ENCODE results near the gene BEST1. TPM values are rescaled to one million over a fixed set of nuclear protein-coding genes. Genes with fewer than 3 reads are reported as not detected.

BEST1 gene
- total and polyA plus RNA-seq, 2 of the 13 experiments (the other 11 are each of a cell fraction or from before 2014, with no cell fraction given) = 0.09 to 0.65 TPM

- no peak for TF ChIP-seq BCLAF1 (IDR thresholded peaks at IDR 0.05)
- no peak for TF ChIP-seq PRDM10 (CRISPR knock-in tag; IDR thresholded peaks at IDR 0.05; ENCODE audit: low read depth)
- no peak for TF ChIP-seq NR0B2 (CRISPR knock-in tag; IDR thresholded peaks at IDR 0.05)
- no peak for TF ChIP-seq MXD1 (CRISPR knock-in tag; IDR thresholded peaks at IDR 0.05)
- no peak for TF ChIP-seq ZNF563 (CRISPR knock-in tag; IDR thresholded peaks at IDR 0.05)
- TF ChIP-seq ATF7 (IDR thresholded peaks at IDR 0.05) = no peak
- no peak for TF ChIP-seq ATF7 (CRISPR knock-in tag; IDR thresholded peaks at IDR 0.05)
- TF ChIP-seq TCF7 (IDR thresholded peaks at IDR 0.05; ENCODE audit: low read depth) = peak; percentile 43; the same call in 1 of the 2 replicates
- no peak for TF ChIP-seq DPF2 (CRISPR knock-in tag; IDR thresholded peaks at IDR 0.05; ENCODE audit: borderline replicate concordance, low read depth)
- TF ChIP-seq MIER2 (CRISPR knock-in tag; IDR thresholded peaks at IDR 0.05) = no peak
- no peak for TF ChIP-seq ZBTB21 (CRISPR knock-in tag; IDR thresholded peaks at IDR 0.05)
- TF ChIP-seq NONO (IDR thresholded peaks at IDR 0.05) = no peak
- TF ChIP-seq NONO (CRISPR knock-in tag; conservative IDR thresholded peaks at IDR 0.05) = no peak
- TF ChIP-seq DDIT3 (CRISPR knock-in tag; IDR thresholded peaks at IDR 0.05) = no peak
- peak; percentile 83 for TF ChIP-seq SOX5 (CRISPR knock-in tag; IDR thresholded peaks at IDR 0.05; ENCODE audit: borderline replicate concordance)
- no peak for TF ChIP-seq FOXM1 (CRISPR knock-in tag; IDR thresholded peaks at IDR 0.05)
- TF ChIP-seq DBP (CRISPR knock-in tag; IDR thresholded peaks at IDR 0.05; ENCODE audit: not compliant biosample characterization) = no peak
- peak; percentile 91 for TF ChIP-seq ETV5 (CRISPR knock-in tag; IDR thresholded peaks at IDR 0.05; ENCODE audit: borderline replicate concordance)
- TF ChIP-seq EEA1 (CRISPR knock-in tag; IDR thresholded peaks at IDR 0.05; ENCODE audit: borderline replicate concordance) = no peak
- peak in 1 of 2 experiments; percentile 62; a peak in 2 of 4 replicates for TF ChIP-seq EP300 (IDR thresholded peaks at IDR 0.05; ENCODE audit: low read depth in 2 of 2, low read length in 2 of 2)
- peak; percentile 52; the same call in 1 of the 2 replicates for TF ChIP-seq EP300 (CRISPR knock-in tag; IDR thresholded peaks at IDR 0.05; ENCODE audit: borderline replicate concordance)
- TF ChIP-seq LCORL (IDR thresholded peaks at IDR 0.05) = no peak
- peak; percentile 66; the same call in 1 of the 2 replicates for TF ChIP-seq LCORL (CRISPR knock-in tag; IDR thresholded peaks at IDR 0.05)
Measured at GRCh38 chr11:62010935-62011528, 60.9 kb downstream of the BEST1 start (continued).
